Amniotic epithelial cell (primary cell): Measurements from ENCODE around the gene CYREN.

Source experiments
- DNase-seq: peaks from one replicate; pipeline ENCODE4 v3.0.0-alpha.2; 2010; ENCODE audit warnings: low read depth

Gene CYREN

GRCh38 chr7:135197343-135197742 is 26.8 kb upstream of the CYREN start:
- DNase-seq: no peak

DNA sequence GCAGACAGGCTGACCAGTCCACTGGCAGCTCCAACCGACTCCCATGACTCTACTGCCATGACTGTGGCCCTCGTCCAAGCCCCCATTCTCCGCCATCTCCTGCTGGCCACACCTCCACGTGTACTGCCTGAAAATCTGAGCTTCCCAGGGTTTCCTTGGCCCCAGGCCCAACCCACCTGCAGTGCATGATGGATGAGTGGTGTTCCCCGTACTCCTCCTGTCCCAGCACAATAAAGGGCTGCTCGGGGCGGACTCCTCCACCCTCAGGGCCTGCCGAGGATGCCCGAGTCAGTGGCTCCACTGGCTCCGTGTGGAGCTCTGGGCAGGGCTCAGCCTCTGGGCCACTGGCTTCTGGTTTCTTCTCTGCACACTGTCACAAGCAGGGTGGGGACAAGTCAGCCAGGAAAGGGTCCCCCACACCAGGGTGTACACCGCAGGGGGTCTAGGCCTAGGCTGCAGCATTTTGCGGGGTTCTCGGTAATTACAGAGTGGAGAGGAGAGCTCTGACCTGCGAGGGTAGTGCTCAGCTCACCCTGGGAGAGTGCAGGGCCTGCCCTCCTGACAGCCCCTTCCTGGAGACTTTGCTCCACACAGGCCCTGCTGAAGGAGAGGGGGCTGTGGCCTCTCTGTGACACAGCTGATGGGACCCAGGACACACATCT is 25.6 kb upstream of the CYREN start:
- DNase-seq: no peak

- no peak for DNase-seq
These were observed 24.6 kb upstream of the CYREN start for GRCh38 chr7:135195156-135195555.

DNA sequence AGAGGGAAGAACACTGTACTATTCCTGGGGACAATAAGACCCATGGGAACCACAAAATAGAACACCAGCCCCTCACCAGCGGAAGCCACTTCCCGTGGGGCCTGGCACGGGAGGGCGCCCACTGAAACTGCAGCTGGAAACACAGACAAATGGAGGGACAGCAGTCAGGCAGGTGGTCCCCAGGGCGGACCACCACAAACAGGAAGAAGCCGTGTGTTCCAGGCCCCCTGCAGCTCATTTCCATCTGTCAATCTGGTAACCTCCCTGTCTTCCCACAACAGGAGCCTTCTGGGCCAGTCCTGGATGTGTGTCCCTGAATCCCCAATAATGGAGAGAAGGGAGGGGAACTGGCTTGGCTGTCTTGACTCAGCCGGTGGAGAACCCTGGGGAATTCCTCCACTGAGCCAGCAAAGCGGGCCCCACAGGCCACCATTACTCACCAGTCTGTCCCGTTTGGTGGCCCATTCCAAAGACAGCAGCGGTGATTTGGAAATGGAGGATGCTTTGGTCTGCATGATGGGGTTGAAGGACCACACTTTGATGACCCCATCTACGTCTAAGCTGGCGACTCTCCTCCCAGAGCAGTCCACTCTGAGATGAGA is 24.1 kb upstream of the CYREN start:
- DNase-seq: no peak

DNA sequence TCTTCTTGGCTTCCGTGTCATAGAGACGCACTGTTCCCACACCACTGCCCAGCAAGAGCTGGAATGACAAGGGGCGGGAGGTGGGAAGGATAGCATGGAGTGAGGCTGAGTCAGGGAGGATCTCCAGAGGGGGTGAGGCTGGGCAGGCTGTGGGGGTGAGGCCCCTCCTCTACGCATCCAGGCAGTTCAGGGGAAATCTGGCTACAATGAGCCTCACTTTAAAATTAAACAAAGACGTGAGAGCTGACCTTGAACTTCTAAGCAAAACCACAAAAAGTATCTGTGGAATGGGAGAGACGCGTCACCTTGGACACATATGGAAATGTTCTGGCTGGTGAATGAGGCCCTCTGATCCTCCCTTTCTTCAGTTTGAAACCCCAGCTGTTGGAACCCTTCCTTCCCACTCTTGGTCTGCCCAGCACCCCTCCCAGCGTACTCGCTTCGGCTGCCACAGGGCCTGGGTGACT is 23.1 kb upstream of the CYREN start:
- DNase-seq: peak; percentile 98

- no peak for DNase-seq
These were observed 22.5 kb upstream of the CYREN start for GRCh38 chr7:135192914-135193536.

GRCh38 chr7:135190703-135191102 is 20.2 kb upstream of the CYREN start:
- DNase-seq: no peak

DNA sequence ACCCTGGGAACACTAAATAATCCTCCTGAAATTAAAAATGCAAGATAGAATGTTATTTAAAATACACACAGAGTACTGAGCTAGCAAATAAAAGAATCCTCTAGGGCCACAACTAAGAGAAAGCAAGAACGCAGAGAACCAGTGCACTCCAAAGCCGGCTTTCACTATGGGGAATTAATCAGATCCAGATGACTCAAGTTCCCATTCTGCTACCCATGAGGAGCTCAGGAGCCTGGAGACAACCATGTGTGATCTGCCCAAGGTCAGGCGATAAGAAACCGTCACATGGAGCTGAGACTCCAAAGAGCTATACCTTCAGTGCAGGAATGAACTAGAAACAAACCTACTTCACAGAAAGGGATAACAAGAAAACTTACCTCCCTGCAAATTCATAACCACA is 19.5 kb upstream of the CYREN start:
- peak; percentile 53 for DNase-seq

DNA sequence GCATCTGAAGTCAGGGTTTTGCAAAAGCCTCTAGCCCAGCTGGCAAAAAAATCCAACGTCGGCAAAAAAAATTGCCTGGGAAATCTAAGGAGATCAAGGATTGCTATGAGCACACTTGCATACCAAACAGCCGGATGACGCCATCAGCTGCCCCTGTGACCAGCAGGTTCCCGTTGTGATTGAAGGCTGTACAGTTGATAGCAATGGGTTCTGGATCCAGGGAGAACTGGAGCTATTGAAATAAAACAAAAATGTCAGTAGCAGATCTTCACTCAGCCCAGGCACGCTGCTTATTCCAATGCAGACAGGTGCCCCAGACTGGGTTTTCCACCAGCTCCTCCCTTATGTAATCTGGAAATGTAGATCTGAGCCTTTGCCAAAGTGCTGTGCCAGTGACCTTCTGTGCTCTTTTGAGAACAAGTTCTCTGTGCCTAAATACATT is 18.7 kb upstream of the CYREN start:
- DNase-seq: no peak

DNA sequence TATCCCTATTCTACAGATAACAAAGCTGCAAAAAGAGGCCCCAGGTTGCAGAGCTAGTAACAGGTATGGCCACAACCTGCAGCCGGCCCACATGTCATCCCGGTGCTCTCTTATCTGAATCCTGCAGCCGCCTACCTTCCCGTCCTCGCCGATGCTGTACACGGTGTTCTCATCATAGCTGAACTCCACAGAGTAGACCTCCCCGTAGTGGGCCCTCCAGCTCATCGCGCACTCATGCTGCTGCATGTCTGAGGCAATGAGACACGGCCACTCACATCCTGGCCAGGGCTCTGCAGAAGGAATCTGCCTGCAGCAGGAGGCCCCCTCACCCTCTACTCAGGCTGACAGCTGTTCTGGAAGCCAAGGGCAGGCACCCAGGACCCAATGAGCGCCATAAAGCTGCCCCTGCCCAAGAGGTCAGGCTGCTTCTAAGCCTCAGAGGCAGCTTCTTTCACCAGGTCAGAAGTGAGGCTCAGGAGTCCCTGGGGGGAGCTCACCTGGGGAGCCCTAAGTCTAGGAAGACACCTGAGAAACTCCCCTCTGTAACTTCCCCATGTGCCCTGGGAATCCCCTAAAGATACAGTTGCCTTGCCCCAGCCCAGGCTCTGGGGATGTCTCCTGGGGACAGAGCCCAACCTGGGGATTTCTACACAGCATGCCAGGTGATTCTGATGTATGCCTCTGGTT is 17.9 kb upstream of the CYREN start:
- peak; percentile 62 for DNase-seq

DNA sequence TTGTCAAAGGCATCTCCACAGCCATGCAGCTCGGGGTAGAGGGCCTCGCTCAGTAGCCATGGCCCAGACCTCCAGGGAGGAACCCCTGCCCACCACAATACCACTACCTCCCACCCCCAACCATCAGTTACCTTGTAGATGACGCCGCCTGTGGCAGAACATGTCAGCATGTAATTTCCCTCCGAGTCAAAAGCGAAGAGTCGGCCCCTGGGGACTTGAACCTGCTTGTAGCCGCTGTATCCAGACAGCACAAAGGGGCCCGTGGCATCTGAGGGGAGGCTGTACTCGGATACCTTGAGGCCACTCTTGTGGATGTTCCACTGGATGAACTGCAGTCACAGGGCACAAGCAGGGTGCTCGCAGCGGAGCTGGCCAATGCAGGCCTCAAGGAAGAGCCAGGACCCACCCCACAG is 16.3 kb upstream of the CYREN start:
- DNase-seq: no peak

- no peak for DNase-seq
These were observed 15.7 kb upstream of the CYREN start for GRCh38 chr7:135186261-135186540.

- no peak for DNase-seq
These were observed 15.2 kb upstream of the CYREN start for GRCh38 chr7:135185471-135186260.

GRCh38 chr7:135184254-135184841 is 13.8 kb upstream of the CYREN start:
- DNase-seq: no peak

- DNase-seq: no peak
These were observed 13.0 kb upstream of the CYREN start for GRCh38 chr7:135183478-135183877.

GRCh38 chr7:135181929-135182678 is 11.6 kb upstream of the CYREN start:
- DNase-seq: no peak

- no peak for DNase-seq
These were observed 10.9 kb upstream of the CYREN start for GRCh38 chr7:135181261-135181928.

GRCh38 chr7:135180122-135180521 is 9.6 kb upstream of the CYREN start:
- DNase-seq: no peak

GRCh38 chr7:135179321-135179925 is 8.9 kb upstream of the CYREN start:
- no peak for DNase-seq

DNA sequence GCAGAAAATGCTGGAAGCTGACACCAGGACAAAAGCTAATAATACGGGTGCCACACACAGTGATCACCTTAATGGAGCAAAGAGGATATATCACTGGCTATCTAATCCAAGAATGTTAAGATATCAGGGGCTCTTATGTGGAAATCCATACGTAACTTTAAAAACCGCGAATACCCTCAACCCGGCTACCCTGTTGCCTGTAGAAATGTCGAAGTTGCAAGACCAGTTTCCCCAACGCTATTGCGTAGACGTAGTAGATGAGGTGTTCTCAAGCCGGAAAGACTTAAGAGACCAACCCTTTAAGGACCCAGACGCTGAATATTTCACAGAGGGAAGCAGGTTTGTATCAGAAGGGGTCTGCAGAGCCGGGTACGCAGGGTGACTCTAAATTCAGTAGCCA is 7.9 kb upstream of the CYREN start:
- no peak for DNase-seq
